Urinary bladder (tissue), 4 donors: ENCODE results near the gene TXK. TPM values are rescaled to one million over a fixed set of nuclear protein-coding genes. Genes with fewer than 3 reads are reported as not detected.
A peak's percentile ranks its signal among the peaks of the same experiment; 100 is the strongest.

Experiments
- DNase-seq: peaks from one replicate; pipeline ENCODE4 v3.0.0-alpha.2; 2015; ENCODE audit errors: extremely low spot score
- H3K27ac ChIP-seq: one replicate; pipeline ENCODE4 v1.5.1; 2013; ENCODE audit warnings: low read depth, mild to moderate bottlenecking, moderate library complexity
- H3K36me3 ChIP-seq: one replicate; pipeline ENCODE4 v1.6.1; 2013; ENCODE audit warnings: mild to moderate bottlenecking, moderate library complexity; ENCODE audit not compliant: insufficient read depth
- H3K4me1 ChIP-seq: one replicate; pipeline ENCODE4 v1.6.1; 2013; ENCODE audit warnings: mild to moderate bottlenecking, moderate library complexity; ENCODE audit not compliant: insufficient read depth
- H3K4me3 ChIP-seq: one replicate; pipeline ENCODE4 v1.5.1; 2013; ENCODE audit warnings: low read depth, low read length
- WGBS: extraction: QIAGEN DNeasy Blood & Tissue Kit; methylation state at CpG from one replicate; pipeline ENCODE4 v1.1.7; 2013; 5-methylcytosine and 5-hydroxymethylcytosine counted together
- polyA plus RNA-seq: library from polyadenylated mRNA; stranded (reverse); fragments of 200-250 nt; gene quantifications from one replicate; pipeline ENCODE4 v1.2.3, GENCODE V29; 2013
- small RNA-seq: library from RNA; depleted of rRNA; stranded (forward); fragments of <200 nt; gene quantifications from one replicate; pipeline ENCODE3, GENCODE V24; 2014
- total RNA-seq: library from RNA; depleted of rRNA; stranded (reverse); fragments of >200 nt; gene quantifications from one replicate; pipeline ENCODE4 v1.2.3, GENCODE V29; 2014
- donor health status: healthy with polysubstance abuse.
- donor health status: healthy.

TXK gene
- total and polyA plus RNA-seq, 2 donors = 0.89 to 7.3 TPM

GRCh38 chr4:48028696-48029095, 105.4 kb downstream of the TXK start:
- H3K4me1 ChIP-seq = no peaks in the 10 kb centered on the region
- 65% methylated on average over 2 of the region's 2 CpGs for WGBS
- no peak for DNase-seq
- H3K27ac ChIP-seq = no peak overlapping the region
- H3K36me3 ChIP-seq = no peaks in the 10 kb centered on the region
- H3K4me3 ChIP-seq = no peak overlapping the region

GRCh38 chr4:48027653-48028052, 106.4 kb downstream of the TXK start:
- H3K4me3 ChIP-seq = no peak overlapping the region
- H3K36me3 ChIP-seq = no peaks in the 10 kb centered on the region
- no peak for DNase-seq
- no peak overlapping the region for H3K27ac ChIP-seq
- no peaks in the 10 kb centered on the region for H3K4me1 ChIP-seq

- Histone ChIP-seq H3K4me1 (no peaks in the 10 kb centered on the region), H3K27ac (no peak overlapping the region), H3K36me3 (no peaks in the 10 kb centered on the region), H3K4me3 (no peak overlapping the region)
- 15% methylated on average over 2 of the region's 2 CpGs for WGBS
- DNase-seq = no peak
Measured at GRCh38 chr4:48025005-48025404, 109.0 kb downstream of the TXK start.

GRCh38 chr4:48024522-48024921, 109.5 kb downstream of the TXK start:
- H3K36me3 ChIP-seq = no peaks in the 10 kb centered on the region
- no peak for DNase-seq
- no peak overlapping the region for H3K4me3 ChIP-seq
- WGBS = 57% methylated on average over 4 of the region's 4 CpGs
- no peaks in the 10 kb centered on the region for H3K4me1 ChIP-seq
- no peak overlapping the region for H3K27ac ChIP-seq

GRCh38 chr4:48022192-48022799, 111.8 kb downstream of the TXK start:
- no peaks in the 10 kb centered on the region for H3K36me3 ChIP-seq
- DNase-seq = no peak
- WGBS = 34% methylated on average over 3 of the region's 3 CpGs
- no peak overlapping the region for H3K4me3 ChIP-seq
- no peaks in the 10 kb centered on the region for H3K4me1 ChIP-seq
- no peak overlapping the region for H3K27ac ChIP-seq

- Histone ChIP-seq H3K4me1 (no peaks in the 10 kb centered on the region), H3K27ac (no peak overlapping the region), H3K4me3 (no peak overlapping the region), H3K36me3 (no peaks in the 10 kb centered on the region)
- 0% methylated on average over 1 of the region's 1 CpG for WGBS
- no peak for DNase-seq
Measured at GRCh38 chr4:48021100-48021499, 113.0 kb downstream of the TXK start.

GRCh38 chr4:48018112-48018511, 115.9 kb downstream of the TXK start:
- Histone ChIP-seq H3K4me3 (no peak overlapping the region), H3K27ac (no peak overlapping the region), H3K36me3 (no peaks in the 10 kb centered on the region), H3K4me1 (no peaks in the 10 kb centered on the region)
- 65% methylated on average over 2 of the region's 2 CpGs for WGBS
- no peak for DNase-seq

GRCh38 chr4:48017108-48017571, 116.9 kb downstream of the TXK start:
- Histone ChIP-seq H3K4me1 (no peaks in the 10 kb centered on the region), H3K27ac (peak overlapping the region; percentile 76), H3K36me3 (no peaks in the 10 kb centered on the region), H3K4me3 (peak overlapping the region; percentile 53)
- WGBS = 1% methylated on average over 35 of the region's 35 CpGs
- peak; percentile 37 for DNase-seq

Small RNA genes lying within 50 kb of the gene (small RNA-seq; reads per million reads assigned to genes)
- gene RF00019 = not detected
- gene RF00026 = not detected
- not detected for gene RNU6-838P

Other genes with a start within 250 kb of the TXK start
- 24.4 TPM for gene NFXL1, start 219.7 kb downstream of the TXK start, total RNA-seq
- gene NFXL1, start 219.7 kb downstream of the TXK start, polyA plus RNA-seq = 4.9 TPM
- 8.2 TPM for gene CNGA1, start 117.6 kb downstream of the TXK start, total RNA-seq
- gene CNGA1, start 117.6 kb downstream of the TXK start, polyA plus RNA-seq = 2.5 TPM
- gene NIPAL1, start 117.5 kb downstream of the TXK start, total RNA-seq = 13.7 TPM
- 1.2 TPM for gene NIPAL1, start 117.5 kb downstream of the TXK start, polyA plus RNA-seq
- 2.6 TPM for gene TEC, start 135.6 kb upstream of the TXK start, total RNA-seq
- gene TEC, start 135.6 kb upstream of the TXK start, polyA plus RNA-seq = 0.67 TPM
- 73.9 TPM for gene SLAIN2, start 207.3 kb upstream of the TXK start, total RNA-seq
- gene SLAIN2, start 207.3 kb upstream of the TXK start, polyA plus RNA-seq = 90.7 TPM